ENCODE measurements around the gene SBF1.

Gene SBF1

GRCh38 chr22:50465066-50465930 lies 9.5 kb downstream of the SBF1 start:
- no peak for DNase-seq

GRCh38 chr22:50464451-50464850 lies 10.4 kb downstream of the SBF1 start:
- no peak for DNase-seq

DNA sequence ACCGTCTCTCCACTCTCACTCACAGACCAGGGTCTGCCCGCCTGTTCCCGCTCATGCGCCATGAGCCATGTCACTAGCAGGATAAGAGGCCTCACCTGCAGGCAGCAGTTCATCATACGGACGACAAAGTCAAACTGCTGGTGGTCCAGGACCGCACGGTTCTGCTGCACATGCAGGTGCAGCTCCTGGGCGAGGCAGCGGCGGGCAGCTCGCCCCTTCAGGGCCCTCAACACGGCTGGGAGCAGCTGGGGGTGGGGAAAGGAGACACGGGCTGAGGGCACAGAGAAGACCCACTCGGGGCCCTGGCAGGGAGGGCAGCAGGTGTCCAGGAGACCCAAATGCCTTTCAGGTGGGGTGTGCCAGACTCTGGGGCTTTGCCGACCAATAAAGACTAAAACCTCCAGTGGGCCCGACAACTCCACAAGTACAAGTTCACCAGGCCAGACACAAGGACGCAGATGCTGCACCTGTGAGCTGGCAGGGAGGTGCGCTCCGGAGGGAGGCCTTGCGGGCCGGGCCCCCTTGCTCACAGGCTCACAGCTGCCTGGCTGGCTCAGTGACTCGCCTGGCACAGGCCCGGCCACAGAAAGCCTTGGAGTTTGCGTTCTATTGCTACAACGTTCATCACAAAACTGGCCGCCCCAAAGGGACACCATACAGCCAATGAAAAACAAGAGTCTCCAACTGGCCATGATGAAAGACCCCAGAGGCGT lies 11.5 kb downstream of the SBF1 start:
- no peak for DNase-seq

DNA sequence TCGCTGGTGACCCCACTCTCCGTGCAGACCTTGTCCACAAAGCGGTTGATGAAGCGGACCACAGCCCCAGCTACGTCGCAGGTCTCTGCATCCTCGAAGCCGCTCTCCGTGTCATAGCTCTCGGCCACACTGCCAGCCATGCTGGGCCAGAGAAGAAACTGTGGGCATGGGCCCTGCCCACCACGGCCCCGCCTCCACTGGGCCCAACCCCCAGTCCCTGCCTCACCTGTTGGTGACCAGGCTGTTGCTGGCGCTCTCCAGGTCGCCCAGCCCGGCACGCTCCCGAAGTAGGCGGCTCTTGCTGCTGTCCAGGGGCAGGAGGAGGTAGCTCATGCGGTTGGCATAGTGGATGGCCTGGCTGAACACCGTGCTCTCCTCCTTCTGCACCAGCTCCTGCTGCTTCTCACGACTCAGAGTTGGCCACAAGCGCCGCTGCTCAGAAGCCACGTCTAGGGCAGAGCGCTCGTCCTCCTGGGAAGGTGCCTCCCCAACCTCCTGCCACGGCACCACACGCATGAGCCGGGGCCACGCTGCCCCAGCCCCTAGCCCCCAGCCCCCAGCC lies 12.8 kb downstream of the SBF1 start:
- DNase-seq = no peak

DNA sequence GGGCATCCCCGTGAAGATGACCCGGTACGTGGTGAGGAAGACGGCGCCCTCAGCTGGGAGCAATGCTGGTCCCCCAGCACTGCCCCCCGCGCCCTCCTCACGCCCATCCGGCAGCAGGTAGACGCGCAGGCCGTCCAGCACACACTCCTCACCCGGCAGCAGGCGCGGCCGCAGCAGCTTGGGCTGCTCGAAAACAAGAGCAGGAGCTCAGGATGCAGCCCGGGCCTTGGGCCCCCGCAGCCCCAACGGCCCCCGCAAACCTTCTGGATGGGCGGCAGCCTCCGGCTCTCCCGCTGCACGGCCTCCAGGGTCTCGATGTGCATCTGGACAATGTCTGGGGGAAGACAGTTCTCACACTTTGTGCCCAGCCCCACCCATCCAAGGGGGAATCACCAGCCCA lies 13.3 kb downstream of the SBF1 start:
- DNase-seq = no peak

- no peak for DNase-seq
Observed at GRCh38 chr22:50460938-50461337, 13.9 kb downstream of the SBF1 start.

GRCh38 chr22:50459496-50460140 lies 15.2 kb downstream of the SBF1 start:
- DNase-seq = no peak

- DNase-seq = no peak
Observed at GRCh38 chr22:50459016-50459415, 15.8 kb downstream of the SBF1 start.

DNA sequence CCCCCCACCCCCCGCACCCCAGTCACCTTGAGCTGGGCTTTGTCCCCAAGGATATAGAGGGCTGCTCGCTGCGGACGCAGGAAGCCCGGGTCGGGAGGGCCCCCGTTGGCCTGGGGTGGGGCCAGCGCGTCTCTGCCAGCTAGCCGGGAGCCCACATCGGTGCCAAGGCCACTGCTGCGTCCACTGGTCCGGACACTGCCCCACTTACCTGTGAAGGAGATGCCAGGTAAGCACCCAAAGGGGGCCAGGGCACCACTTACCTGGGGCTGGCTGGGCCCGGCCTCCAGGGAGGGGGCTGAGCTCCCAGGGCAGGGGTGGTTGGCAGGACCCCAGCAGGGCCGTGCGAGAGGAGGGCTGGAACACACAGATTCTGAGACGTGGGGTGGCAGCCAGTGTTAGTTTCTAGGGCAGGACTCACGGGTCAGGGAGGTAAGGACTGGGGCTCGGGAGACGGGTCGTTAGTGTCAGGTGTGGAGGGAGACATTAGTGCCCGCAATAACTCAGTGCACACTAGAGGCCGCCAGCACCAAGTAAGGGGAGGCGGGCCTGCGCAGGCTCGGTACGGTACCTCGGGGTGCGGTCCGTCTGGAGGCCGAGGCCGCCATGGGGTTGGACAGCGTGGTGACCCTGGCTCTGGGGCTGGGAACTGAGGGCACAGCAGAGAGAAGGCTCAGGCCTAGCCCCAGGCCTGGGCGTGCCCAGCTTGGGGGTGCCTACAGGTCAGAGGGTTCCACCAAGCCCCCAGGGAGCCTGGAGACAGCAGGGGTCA lies 18.2 kb downstream of the SBF1 start:
- DNase-seq = no peak

GRCh38 chr22:50456026-50456425 lies 18.8 kb downstream of the SBF1 start:
- no peak for DNase-seq

- DNase-seq = no peak
Observed at GRCh38 chr22:50455201-50455600, 19.6 kb downstream of the SBF1 start.

DNA sequence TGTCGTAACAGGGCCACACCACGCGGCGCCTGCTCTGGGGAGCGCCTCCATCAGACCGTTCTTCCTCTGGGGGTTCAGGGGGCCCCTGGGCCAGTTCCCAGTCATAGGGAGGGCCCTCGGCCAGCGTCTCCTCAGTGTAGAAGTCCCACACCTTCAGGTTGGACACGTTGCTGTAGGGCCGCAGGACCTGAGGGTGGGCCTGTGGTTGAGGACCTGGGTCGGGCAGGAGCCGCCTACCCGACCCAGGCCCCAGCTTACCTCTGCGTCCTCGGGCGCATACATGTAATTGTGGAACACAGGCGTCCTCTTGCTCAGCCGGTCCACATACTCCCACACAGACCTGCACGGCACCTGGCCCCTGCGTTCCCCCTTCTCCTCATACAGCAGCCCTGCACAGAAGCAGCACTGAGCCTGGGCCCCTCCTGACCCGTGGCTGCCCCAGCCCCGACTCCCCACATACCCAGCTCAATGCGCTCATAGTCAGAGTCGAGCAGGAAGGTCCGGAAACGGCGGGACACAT lies 20.2 kb downstream of the SBF1 start:
- DNase-seq = no peak

DNA sequence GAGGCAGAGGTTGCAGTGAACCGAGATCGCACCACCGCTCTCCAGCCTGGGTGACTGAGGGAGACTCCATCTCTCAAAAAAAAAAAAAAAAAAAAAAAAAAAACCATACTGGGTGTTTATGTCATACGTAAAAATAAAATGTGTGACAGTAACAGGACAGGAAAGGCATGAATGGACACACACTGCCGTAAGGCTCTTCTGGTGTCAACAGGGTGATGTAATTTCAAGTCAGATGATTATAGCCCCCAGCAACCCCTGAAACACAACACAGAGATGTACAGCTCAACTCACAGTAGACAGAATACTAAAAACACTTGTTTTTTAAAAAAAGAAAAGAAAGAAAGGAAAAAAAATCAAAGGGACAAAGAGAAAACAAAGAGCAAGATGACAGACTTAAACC lies 22.2 kb downstream of the SBF1 start:
- no peak for DNase-seq

DNA sequence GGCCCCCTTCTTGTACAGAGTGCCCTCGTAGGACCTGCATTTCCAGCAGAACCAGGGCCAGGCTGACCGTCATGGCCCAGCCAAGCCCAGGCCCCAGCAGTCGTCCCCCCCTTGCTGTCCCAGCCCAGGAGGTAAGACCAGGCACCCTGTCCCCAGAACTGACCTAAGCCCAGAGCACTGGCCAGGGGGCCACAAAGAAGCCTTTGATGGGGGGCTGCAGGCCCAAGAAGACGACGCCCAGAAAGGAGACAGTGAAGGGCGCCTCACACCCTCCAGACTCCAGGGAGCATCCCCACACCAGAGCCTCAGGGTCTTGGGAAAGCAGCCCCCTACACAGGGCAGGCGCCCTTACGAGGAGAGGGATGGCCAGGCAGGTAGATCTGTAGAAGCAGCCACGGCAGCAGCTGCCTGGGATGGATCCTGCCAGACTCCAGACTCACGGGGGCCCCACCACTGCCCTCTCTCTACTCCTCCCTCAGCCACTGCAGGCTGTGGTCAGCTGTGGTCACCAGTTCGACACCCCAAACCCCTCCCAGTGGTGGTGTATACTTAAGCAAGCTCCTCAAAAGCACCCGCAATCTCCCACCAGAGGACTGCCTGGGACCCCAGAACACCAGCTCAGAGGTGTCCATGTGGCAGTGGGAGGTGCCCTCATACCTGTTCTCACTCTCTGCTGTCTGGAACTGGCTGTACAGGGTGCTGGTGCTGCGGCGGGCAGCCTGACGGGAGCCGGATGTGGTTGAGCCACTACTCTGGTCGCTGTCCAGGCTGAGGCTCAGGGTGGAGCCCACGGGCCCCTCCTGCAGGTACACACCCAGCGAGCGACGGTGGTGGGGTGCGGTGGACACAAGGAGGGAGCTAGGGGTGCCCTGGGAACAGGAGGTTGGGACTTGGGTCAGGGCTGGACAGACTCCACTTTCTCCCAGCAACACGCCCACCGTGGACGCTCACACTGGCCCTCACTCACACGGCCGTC lies 27.0 kb downstream of the SBF1 start:
- no peak for DNase-seq

GRCh38 chr22:50446708-50447575 lies 27.9 kb downstream of the SBF1 start:
- DNase-seq = no peak

DNA sequence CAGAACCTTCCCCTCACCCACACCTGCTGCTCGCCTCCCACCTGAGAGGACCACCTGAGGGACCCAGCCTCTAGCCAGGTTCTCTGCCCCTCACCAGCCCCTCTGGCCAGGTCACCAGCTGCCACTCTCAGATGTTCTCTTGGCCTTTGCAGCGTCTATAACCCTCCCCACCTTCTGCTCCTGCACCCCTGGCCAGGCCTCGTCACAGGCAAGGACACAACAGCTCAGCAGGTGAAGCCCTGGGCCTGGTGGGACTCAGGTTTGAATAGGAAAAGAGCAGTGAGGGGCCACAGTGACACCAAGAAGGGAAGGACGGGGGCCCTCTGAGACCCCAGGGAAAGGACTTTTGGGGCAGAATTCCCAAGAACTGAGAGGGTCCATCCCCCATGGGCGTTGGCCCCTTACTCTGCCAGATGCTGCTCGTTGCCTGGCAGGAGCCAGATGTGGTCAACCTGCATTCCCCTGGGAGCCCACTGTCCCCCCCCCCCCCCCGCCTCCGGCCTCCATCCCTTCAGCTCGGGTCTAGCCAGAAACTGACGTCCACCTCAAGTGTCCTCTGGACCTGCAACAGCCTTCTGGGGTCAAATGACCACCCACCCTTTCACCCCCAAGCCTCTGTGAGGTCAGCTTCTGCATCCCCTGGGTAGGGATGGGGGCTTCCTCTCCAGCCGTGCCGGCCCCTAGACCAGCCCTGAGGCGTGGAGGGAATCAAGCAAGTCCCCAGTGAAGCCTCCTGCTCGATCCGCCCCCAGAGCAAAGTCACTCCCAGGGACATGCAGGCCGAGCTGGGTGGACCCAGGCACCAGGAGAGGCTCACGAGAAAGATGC lies 28.7 kb downstream of the SBF1 start:
- no peak for DNase-seq

DNA sequence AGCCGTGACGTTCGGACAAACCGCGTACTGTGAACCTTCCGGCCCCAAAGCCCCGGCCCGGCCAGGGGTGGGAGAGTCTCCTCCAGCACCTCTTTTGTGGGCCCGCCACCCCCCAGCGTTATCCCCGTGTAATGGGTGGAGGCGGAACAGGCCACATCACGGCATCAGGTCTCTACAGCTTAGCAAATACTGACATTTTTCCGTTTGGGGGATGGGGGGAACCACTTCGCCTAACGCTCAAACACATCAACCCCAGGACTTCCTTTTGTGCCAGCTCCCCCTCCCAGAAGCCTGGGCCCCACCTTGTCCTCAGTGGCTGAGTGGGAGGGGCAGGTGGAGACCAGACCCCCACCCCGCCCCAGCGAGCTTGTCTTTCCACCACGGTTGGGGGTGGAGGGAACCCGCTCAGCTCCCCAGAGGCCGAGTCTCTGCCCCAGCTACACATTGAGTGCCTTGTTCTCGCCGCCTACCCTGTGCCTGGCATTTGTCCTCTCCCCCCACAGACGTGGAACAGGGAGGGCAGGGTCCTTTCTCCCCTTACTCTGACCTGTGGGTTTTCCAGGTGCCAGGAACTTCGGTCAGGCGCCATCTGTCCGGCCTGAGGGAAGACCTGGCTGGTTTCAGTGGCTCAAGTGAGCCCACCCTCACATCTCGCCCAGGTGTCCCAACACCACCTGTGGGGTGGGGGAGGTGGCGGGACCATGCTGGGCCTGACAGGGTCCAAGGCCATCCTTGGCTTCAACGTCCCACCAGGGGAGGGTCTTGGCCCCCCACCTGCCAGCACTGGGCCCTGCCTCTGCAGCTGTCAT lies 29.6 kb downstream of the SBF1 start:
- DNase-seq = peak; percentile 52

GRCh38 chr22:50444663-50445062 lies 30.2 kb downstream of the SBF1 start:
- DNase-seq = no peak
